GM19455 (cell line): ENCODE measurements around the gene NCLN.
A peak's percentile ranks its signal among the peaks of the same experiment; 100 is the strongest.

Experiments used
- ATAC-seq: cut with Tn5 transposase; IDR thresholded peaks from one replicate; pipeline ENCODE4 v1.9.1; 2021; ENCODE audit not compliant: unreplicated experiment

NCLN gene, protein sequence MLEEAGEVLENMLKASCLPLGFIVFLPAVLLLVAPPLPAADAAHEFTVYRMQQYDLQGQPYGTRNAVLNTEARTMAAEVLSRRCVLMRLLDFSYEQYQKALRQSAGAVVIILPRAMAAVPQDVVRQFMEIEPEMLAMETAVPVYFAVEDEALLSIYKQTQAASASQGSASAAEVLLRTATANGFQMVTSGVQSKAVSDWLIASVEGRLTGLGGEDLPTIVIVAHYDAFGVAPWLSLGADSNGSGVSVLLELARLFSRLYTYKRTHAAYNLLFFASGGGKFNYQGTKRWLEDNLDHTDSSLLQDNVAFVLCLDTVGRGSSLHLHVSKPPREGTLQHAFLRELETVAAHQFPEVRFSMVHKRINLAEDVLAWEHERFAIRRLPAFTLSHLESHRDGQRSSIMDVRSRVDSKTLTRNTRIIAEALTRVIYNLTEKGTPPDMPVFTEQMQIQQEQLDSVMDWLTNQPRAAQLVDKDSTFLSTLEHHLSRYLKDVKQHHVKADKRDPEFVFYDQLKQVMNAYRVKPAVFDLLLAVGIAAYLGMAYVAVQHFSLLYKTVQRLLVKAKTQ

DNA sequence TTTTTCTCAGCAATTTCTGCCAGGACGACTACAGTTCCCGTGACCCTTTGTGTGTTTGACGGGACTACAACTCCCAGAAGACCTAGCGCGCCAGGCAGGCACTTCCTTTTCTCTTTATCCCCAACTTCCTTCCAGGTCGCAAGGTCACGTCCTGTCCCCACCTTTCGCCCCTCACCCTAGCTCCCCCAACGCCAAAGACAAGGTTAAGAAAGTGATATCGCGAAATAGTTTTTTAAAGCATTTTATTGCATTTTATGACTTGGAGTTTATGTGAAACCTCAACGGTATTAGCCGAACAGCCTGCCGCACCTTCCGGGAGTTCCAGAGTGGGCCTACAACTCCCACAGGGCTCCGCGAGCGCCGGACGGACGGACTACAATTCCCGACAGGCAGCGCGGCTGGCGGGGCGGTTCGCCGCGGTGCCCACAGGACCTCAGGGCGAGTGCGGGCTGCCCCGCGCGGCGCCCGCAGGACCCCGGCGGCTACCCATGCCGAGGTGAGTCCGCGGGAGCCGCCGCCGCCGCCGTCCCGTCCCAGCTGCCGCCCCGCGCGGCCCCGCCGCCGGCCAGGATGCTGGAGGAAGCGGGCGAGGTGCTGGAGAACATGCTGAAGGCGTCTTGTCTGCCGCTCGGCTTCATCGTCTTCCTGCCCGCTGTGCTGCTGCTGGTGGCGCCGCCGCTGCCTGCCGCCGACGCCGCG, at the start of gene NCLN:
Gene NCLN, plus strand, starts transcription at position 470 of the 699 bp plus-strand sequence. Its CDS starts 101 bp downstream, at position 571.
- peak; percentile 74 for ATAC-seq

DNA sequence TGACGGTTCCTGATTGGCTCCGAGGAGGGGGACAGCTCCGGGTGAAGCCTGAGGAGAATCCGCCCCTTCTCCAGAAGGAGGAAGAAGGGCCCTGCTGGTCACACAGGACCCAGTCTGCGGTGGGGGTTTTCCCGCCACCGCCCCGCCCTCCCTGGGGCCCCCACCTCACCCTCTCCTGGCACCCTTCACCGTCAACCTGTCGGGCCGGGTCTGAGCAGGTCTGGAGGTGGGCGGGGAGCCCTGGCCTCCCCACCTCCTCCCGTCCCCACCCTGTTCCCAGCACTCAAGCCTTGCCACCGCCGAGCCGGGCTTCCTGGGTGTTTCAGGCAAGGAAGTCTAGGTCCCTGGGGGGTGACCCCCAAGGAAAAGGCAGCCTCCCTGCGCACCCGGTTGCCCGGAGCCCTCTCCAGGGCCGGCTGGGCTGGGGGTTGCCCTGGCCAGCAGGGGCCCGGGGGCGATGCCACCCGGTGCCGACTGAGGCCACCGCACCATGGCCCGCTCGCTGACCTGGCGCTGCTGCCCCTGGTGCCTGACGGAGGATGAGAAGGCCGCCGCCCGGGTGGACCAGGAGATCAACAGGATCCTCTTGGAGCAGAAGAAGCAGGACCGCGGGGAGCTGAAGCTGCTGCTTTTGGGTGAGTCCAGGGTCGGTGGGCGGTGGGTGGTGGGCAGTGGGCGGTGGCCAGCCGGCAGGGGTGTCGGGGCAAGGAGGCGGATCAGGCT, 49.6 kb upstream of the NCLN start, which contains the start of gene GNA15:
Gene GNA15, plus strand, starts transcription at position 73 of the 723 bp plus-strand sequence. Its CDS starts 418 bp downstream, at position 491.
- no peak for ATAC-seq

DNA sequence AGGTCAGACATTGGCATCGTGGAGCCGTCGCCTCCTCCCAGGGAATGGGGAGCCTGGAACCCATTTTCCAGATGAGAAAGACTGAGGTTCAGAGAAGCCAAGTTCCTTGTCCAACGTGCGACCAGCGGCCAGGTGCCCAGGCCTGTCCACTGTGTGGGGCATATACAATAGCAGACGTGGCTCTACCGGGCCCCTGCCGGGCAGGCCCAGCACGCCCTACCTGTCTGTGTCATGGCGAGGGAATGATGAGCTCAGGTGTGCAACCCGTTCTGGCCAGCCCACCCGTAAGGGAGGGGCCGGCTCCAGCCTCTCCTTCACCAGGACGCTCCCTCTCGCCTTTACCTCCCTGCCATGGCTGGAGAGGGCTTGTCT, 49.1 kb upstream of the NCLN start:
- ATAC-seq, result no peak

- ATAC-seq, result no peak
Observed at GRCh38 chr19:3137119-3137518, 48.6 kb upstream of the NCLN start.

- ATAC-seq, result no peak
Observed at GRCh38 chr19:3138268-3138667, 47.5 kb upstream of the NCLN start.

DNA sequence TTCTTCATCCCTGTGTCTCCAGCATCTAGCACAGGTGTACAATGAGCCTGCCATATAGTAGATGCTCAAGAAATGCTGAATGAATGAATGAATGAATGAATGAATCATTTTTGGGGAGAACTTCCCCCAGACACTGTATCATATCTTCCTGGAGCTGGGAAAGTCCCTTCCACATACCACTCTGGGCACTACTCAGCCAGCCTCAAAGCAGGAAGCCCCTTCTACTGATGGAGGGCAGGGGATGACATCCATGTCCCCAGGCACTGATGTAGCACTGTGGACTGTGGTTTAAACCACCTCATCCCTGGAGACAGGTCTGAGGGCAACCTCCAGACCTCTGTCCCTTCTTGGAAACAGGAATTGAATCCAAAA, 45.1 kb upstream of the NCLN start:
- no peak for ATAC-seq

DNA sequence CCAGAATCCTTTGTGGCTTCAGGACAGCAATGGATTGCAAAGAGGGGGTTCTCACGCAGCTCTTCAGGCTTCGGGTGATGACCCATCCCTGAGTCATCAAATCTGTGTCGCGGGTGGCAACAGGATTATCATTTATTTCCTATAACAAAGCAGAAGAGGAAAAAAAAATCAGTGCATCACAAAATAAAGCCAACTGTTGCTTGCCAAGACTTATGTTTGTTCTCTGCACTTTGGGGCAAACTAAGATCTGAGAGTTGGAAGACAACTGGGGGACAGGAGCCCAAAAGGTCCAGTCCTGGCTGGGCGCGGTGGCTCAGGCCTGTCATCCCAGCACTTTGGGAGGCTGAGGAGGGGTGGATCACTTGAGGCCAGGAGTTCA, 43.4 kb upstream of the NCLN start:
- no peak for ATAC-seq

- ATAC-seq, result no peak
Observed at GRCh38 chr19:3142781-3143337, 42.9 kb upstream of the NCLN start.

DNA sequence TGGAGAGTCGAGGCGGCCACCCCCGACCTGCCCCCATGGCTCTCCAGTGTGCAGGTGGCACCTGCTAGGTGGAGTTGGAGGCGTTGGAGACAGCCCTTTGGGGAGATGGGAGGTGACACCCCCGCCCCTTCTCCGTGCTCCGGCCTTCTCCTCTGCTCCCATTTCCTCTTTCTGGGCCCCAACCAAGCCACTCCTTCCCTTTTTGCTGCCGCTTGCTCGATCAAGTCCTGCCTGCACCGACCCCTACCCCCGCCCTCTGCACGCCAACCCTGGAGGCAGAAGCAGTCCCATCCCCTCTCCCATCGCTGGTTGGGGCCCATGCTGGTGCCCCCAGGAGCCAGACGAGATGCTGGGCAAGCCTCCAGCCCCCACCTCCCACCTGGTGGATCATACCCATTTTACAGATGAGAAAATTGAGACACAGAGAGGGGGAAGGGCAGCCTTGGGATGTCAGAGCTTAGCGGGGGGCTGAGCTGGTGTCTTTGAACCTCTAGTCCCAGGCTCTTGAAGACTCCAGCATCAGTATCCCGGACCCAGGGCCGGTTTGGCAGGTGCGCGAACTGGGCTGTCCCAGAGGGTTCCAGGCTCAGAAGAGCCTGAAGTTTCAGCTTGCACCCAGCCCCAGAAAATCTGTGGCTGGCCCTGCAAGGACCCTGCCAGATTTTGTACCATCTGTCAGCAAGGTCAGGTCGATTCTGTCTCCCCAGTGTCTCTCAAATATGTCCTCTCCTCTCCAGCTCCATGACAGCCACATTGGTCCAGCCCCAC, 39.6 kb upstream of the NCLN start:
- ATAC-seq, result no peak

DNA sequence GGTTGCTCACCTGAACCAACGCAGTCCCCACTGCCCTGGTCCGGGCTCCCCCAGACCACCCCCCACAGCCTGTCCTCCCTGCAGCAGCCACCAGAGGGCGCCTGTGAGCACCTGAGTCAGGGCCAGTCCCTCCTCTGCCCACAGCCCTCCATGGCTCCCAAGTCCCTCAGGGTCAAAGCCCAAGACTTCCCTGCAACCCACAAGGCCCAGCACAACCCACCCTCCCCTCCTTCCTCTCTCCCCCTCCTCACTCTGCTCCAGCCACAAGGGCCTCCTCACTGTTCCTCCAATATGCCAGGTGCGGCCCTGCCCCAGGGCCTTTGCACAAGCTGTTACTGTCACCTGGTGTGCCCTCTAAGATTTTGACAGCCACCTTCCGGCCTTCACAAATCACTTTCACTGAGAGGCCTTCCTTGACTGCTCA, 39.0 kb upstream of the NCLN start:
- no peak for ATAC-seq

DNA sequence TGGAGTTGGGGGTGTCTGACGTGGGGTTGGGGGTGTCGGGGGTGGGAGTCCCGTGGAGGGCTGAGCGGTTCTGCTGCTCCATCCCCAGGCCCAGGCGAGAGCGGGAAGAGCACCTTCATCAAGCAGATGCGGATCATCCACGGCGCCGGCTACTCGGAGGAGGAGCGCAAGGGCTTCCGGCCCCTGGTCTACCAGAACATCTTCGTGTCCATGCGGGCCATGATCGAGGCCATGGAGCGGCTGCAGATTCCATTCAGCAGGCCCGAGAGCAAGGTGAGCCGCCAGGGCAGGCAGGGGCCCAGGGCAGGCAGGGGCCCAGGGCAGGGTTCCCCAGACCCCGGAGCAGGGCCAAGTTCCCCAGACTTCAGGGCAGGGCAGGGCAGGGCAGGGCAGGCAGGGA, 37.2 kb upstream of the NCLN start:
- ATAC-seq, result no peak

DNA sequence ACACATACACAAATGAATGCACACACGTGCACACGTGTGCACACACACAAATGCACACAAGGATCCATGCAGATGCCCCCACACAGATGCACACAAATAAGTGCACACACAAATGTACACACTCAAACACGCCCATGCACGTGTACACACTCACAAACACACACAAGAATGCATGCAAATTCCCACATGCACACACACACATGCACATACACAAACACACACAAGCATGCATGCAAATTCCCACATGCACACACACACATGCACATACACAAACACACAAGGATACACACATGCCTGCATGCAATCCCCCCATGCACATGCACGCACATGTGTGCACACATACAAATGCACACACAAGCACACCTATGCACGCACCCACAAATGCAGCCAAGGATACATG, 36.6 kb upstream of the NCLN start:
- ATAC-seq, result no peak

- ATAC-seq, result no peak
Observed at GRCh38 chr19:3149526-3150505, 35.9 kb upstream of the NCLN start.

- ATAC-seq, result no peak
Observed at GRCh38 chr19:3150739-3151329, 34.9 kb upstream of the NCLN start.

DNA sequence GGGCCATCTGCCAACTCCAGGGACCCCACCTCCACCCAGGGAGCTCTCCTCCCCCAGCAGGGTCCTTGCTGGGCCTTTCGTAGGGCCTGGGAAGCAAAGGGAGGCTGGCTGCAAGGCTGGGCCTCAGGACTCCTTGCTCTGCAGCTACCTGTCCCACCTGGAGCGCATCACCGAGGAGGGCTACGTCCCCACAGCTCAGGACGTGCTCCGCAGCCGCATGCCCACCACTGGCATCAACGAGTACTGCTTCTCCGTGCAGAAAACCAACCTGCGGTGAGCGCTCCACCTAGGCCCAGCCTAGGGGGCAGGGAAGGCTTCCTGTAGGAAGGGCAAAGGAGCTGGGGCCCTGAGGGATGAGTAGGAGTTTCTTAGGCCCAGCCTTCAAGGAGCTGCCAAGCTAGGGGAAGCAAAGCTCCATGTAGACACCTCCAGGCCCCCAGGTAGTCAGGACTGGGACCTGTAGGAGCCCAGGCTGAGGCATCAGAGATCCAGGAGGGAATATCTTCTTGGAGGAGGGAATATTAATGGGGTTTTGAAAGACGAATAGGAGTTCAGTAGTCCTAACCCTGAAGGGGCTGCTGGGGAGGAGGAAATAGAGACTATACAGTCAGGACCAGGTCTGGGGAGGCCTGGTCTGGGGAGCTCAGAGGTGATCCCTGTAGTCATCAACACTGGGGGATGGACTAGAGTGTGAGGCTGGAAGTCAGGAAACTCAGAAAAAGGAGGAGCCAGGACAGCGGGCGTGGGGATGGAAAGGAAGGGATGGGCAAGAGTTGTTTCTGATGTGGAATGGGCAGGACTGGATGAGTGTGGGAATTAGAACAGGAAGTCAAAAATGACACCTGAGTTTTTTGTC, 33.9 kb upstream of the NCLN start:
- no peak for ATAC-seq

GRCh38 chr19:3152419-3152780, 33.3 kb upstream of the NCLN start:
- no peak for ATAC-seq

GRCh38 chr19:3153286-3154230, 32.2 kb upstream of the NCLN start:
- ATAC-seq, result no peak
